ENCODE results near the gene MYLK4.

- TF ChIP-seq POLR2A (IDR thresholded peaks at IDR 0.05), result no peak
- TF ChIP-seq CTCF (IDR thresholded peaks at IDR 0.05), result no peak
- no peak for TF ChIP-seq EP300 (IDR thresholded peaks at IDR 0.05)
Measured at GRCh38 chr6:2659882-2660281, 90.8 kb downstream of the MYLK4 start.
